GM12878 (cell line): ENCODE results near the gene PTEN.

Source experiments
- SMC3 ChIP-seq: IDR thresholded peaks from 2 replicates; pipeline ENCODE4 v1.6.1; 2011; ENCODE audit warnings: low read length, improper control_type of control experiment, borderline replicate concordance
- TF ChIP-seq, protein P1 (sequence below), 3 experiments: IDR thresholded peaks in 2 of 3; conservative IDR thresholded peaks in 1 of 3; 2 replicates each; pipeline ENCODE4 v1.5.1; 2011; ENCODE audit warnings: low read depth in 3 of 3, low read length in 3 of 3, mild to moderate bottlenecking in 3 of 3, control low read depth in 2 of 3, moderate library complexity in 2 of 3, inconsistent platforms in 1 of 3, mixed read lengths in 1 of 3; ENCODE audit not compliant: control insufficient read depth in 2 of 3, insufficient read depth in 1 of 3; ENCODE audit errors: extremely low read depth in 1 of 3

- TF ChIP-seq, protein P1, sequence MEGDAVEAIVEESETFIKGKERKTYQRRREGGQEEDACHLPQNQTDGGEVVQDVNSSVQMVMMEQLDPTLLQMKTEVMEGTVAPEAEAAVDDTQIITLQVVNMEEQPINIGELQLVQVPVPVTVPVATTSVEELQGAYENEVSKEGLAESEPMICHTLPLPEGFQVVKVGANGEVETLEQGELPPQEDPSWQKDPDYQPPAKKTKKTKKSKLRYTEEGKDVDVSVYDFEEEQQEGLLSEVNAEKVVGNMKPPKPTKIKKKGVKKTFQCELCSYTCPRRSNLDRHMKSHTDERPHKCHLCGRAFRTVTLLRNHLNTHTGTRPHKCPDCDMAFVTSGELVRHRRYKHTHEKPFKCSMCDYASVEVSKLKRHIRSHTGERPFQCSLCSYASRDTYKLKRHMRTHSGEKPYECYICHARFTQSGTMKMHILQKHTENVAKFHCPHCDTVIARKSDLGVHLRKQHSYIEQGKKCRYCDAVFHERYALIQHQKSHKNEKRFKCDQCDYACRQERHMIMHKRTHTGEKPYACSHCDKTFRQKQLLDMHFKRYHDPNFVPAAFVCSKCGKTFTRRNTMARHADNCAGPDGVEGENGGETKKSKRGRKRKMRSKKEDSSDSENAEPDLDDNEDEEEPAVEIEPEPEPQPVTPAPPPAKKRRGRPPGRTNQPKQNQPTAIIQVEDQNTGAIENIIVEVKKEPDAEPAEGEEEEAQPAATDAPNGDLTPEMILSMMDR (IDR thresholded peaks at IDR 0.05 in 2 of 3, conservative IDR thresholded peaks at IDR 0.05 in 1 of 3; ENCODE audit: control insufficient read depth in 2 of 3, extremely low read depth in 1 of 3, insufficient read depth in 1 of 3, low read depth in 3 of 3, low read length in 3 of 3) = no peak
- TF ChIP-seq SMC3 = no peak
Observed at GRCh38 chr10:87867453-87867852, 4.0 kb downstream of the PTEN start.
